H9 (cell line): ENCODE measurements around the gene MEP1A. TPM values are rescaled to one million over a fixed set of nuclear protein-coding genes. Genes with fewer than 3 reads are reported as not detected.

ENCODE experiments used
- DNase-seq: peaks from one replicate; pipeline ENCODE4 v3.0.0-alpha.2; 2017
- H2AFZ ChIP-seq: one replicate; pipeline ENCODE4 v1.6.1; 2013; ENCODE audit warnings: mild to moderate bottlenecking, low read length, control low read depth, moderate library complexity
- H2AK5ac ChIP-seq: 2 replicates; pipeline ENCODE4 v1.6.1; 2013; ENCODE audit warnings: low read length, control low read depth, mixed read lengths; ENCODE audit not compliant: insufficient read length
- H2BK120ac ChIP-seq: one replicate; pipeline ENCODE4 v1.6.1; 2013; ENCODE audit warnings: low read depth, mild to moderate bottlenecking, low read length, control low read depth, inconsistent platforms; ENCODE audit not compliant: poor library complexity, severe bottlenecking
- H2BK12ac ChIP-seq: 2 replicates; pipeline ENCODE4 v1.6.1; 2013; ENCODE audit warnings: low read length, control low read depth, mixed read lengths, low read depth; ENCODE audit not compliant: insufficient read length
- H2BK15ac ChIP-seq: 2 replicates; pipeline ENCODE4 v1.6.1; 2013; ENCODE audit warnings: low read depth, low read length, control low read depth
- H2BK20ac ChIP-seq: one replicate; pipeline ENCODE4 v1.6.1; 2013; ENCODE audit warnings: low read depth, mild to moderate bottlenecking, low read length, control low read depth, inconsistent platforms; ENCODE audit not compliant: poor library complexity, severe bottlenecking
- H2BK5ac ChIP-seq: 2 replicates; pipeline ENCODE4 v1.6.1; 2013; ENCODE audit warnings: low read length, control low read depth, mixed read lengths; ENCODE audit not compliant: insufficient read length
- H3K14ac ChIP-seq: 2 replicates; pipeline ENCODE4 v1.6.1; 2013; ENCODE audit warnings: low read length, control low read depth; ENCODE audit not compliant: insufficient read depth
- H3K18ac ChIP-seq: 2 replicates; pipeline ENCODE4 v1.6.1; 2013; ENCODE audit warnings: low read depth, mild to moderate bottlenecking, mixed read lengths, low read length, control low read depth; ENCODE audit not compliant: insufficient read length
- H3K23ac ChIP-seq: 2 replicates; pipeline ENCODE4 v1.6.1; 2013; ENCODE audit warnings: low read length, control low read depth, mixed read lengths, low read depth; ENCODE audit not compliant: insufficient read length
- H3K23me2 ChIP-seq: 2 replicates; pipeline ENCODE4 v1.6.1; 2013; ENCODE audit warnings: low read depth, mild to moderate bottlenecking, mixed read lengths, low read length, control low read depth; ENCODE audit not compliant: insufficient read length, poor library complexity, severe bottlenecking
- H3K27ac ChIP-seq: 2 replicates; pipeline ENCODE4 v1.5.1; 2013; ENCODE audit warnings: low read length, control low read depth, mixed read lengths, low read depth; ENCODE audit not compliant: insufficient read length
- H3K27me3 ChIP-seq: 2 replicates; pipeline ENCODE4 v1.6.1; 2013; ENCODE audit warnings: low read length, control low read depth, inconsistent platforms; ENCODE audit not compliant: insufficient read depth
- H3K4ac ChIP-seq: 2 replicates; pipeline ENCODE4 v1.6.1; 2013; ENCODE audit warnings: low read depth, mild to moderate bottlenecking, control low read depth, inconsistent platforms, low read length, moderate library complexity
- H3K4me1 ChIP-seq: 2 replicates; pipeline ENCODE4 v1.6.1; 2013; ENCODE audit warnings: low read length, control low read depth, inconsistent platforms; ENCODE audit not compliant: insufficient read depth
- H3K4me2 ChIP-seq: 2 replicates; pipeline ENCODE4 v1.6.1; 2013; ENCODE audit warnings: low read length, control low read depth, mixed read lengths; ENCODE audit not compliant: insufficient read length, insufficient read depth
- H3K56ac ChIP-seq: 2 replicates; pipeline ENCODE4 v1.6.1; 2013; ENCODE audit warnings: low read depth, mild to moderate bottlenecking, mixed read lengths, low read length, control low read depth; ENCODE audit not compliant: insufficient read length
- H3K79me1 ChIP-seq: 2 replicates; pipeline ENCODE4 v1.6.1; 2013; ENCODE audit warnings: low read depth, mild to moderate bottlenecking, moderate library complexity, low read length, control low read depth, inconsistent platforms; ENCODE audit not compliant: insufficient read depth, poor library complexity, severe bottlenecking
- H3K79me2 ChIP-seq: 2 replicates; pipeline ENCODE4 v1.6.1; 2013; ENCODE audit warnings: low read length, control low read depth, inconsistent platforms; ENCODE audit not compliant: insufficient read depth
- H3K9ac ChIP-seq: 2 replicates; pipeline ENCODE4 v1.6.1; 2013; ENCODE audit warnings: low read length, control low read depth, mixed read lengths; ENCODE audit not compliant: insufficient read length; ENCODE audit errors: extremely low read depth
- H3K9me3 ChIP-seq: one replicate; pipeline ENCODE4 v1.6.1; 2013; ENCODE audit warnings: low read depth, low read length, inconsistent platforms; ENCODE audit not compliant: control insufficient read depth
- H3T11ph ChIP-seq: one replicate; pipeline ENCODE4 v1.6.1; 2013; ENCODE audit warnings: mild to moderate bottlenecking, low read length, control low read depth, inconsistent platforms
- H4K20me1 ChIP-seq: one replicate; pipeline ENCODE4 v1.6.1; 2013; ENCODE audit not compliant: control insufficient read depth, insufficient read length, insufficient read depth
- H4K5ac ChIP-seq: 2 replicates; pipeline ENCODE4 v1.6.1; 2013; ENCODE audit warnings: low read depth, mild to moderate bottlenecking, mixed read lengths, low read length, control low read depth; ENCODE audit not compliant: insufficient read length
- H4K8ac ChIP-seq: replicated peaks from 2 replicates; pipeline ENCODE4 v1.6.1; 2013; ENCODE audit warnings: low read length, control low read depth, mixed read lengths, low read depth; ENCODE audit not compliant: insufficient read length
- H4K91ac ChIP-seq: 2 replicates; pipeline ENCODE4 v1.6.1; 2013; ENCODE audit warnings: low read depth, mild to moderate bottlenecking, moderate library complexity, mixed read lengths, low read length, control low read depth; ENCODE audit not compliant: insufficient read length
- H3K27ac Mint-ChIP-seq, 3 experiments: 2 replicates in 2 of 3; 3 replicates in 1 of 3; pipeline ENCODE4 v1.8.0; 2020 to 2021; ENCODE audit warnings: mixed read lengths in 3 of 3, mild to moderate bottlenecking in 1 of 3, moderate library complexity in 1 of 3
- H3K27me3 Mint-ChIP-seq: 2 replicates; pipeline ENCODE4 v1.8.0; 2021; ENCODE audit warnings: low read depth, mild to moderate bottlenecking, moderate library complexity, mixed read lengths
- H3K36me3 Mint-ChIP-seq, 3 experiments: 2 replicates in 2 of 3; 3 replicates in 1 of 3; pipeline ENCODE4 v1.8.0; 2020 to 2021; ENCODE audit warnings: low read depth in 3 of 3, mixed read lengths in 3 of 3; ENCODE audit not compliant: insufficient read depth in 1 of 3
- H3K4me1 Mint-ChIP-seq, 2 experiments: 2 replicates each; pipeline ENCODE4 v1.8.0; 2020; ENCODE audit warnings: mixed read lengths in 2 of 2
- H3K4me3 Mint-ChIP-seq, 2 experiments: 2 replicates in 1 of 2; 3 replicates in 1 of 2; pipeline ENCODE4 v1.8.0; 2020 to 2021; ENCODE audit warnings: mild to moderate bottlenecking in 2 of 2, mixed read lengths in 2 of 2, moderate library complexity in 1 of 2
- H3K9me3 Mint-ChIP-seq, 2 experiments: 2 replicates in 1 of 2; 3 replicates in 1 of 2; pipeline ENCODE4 v1.8.0; 2020; ENCODE audit warnings: mild to moderate bottlenecking in 2 of 2, mixed read lengths in 2 of 2, moderate library complexity in 1 of 2
- WGBS: extraction: QIAGEN DNeasy Blood & Tissue Kit; methylation state at CpG from one replicate; pipeline ENCODE4 v1.1.7; 2013; ENCODE audit warnings: missing lambda C conversion rate, low lambda C conversion rate, mixed read lengths; ENCODE audit not compliant: insufficient read length; ENCODE audit errors: extremely low coverage; 5-methylcytosine and 5-hydroxymethylcytosine counted together
- total RNA-seq: library from RNA; stranded (reverse); gene quantifications from 2 replicates; pipeline ENCODE4 v1.2.1, GENCODE V29; 2021
- TF ChIP-seq, protein P1 (sequence below): fragments of 200-600 bp; sonication (generic); conservative IDR thresholded peaks from 3 replicates; pipeline ENCODE4 v1.8.0; 2021; ENCODE audit warnings: antibody characterized with exemption, mild to moderate bottlenecking

MEP1A gene
- total RNA-seq, 1 experiment from 2014 or later, result not detected

DNA sequence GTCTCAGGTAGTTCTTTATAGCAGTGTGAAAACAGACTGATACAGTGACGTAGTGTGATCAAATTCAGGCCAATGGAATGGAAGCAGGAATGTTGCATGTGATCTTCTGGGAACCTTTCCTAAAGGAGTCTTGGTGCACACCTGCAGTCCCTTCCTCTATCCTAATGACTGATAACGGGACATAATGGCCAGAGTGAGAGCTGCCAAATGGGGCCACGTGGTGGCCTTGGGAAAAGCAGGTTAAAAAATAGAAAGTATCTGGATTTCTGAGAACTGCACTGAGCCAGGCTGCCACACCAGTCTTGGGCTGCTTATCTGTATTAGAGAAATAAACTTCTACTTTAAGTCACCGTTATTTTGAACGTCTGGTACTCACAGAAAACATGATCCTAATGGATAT, 51.9 kb downstream of the MEP1A start:
- no peak overlapping the region for H2BK20ac ChIP-seq
- no peak for DNase-seq
- H4K8ac ChIP-seq, result no peak overlapping the region
- no peak overlapping the region for H2AFZ ChIP-seq
- H3K23ac ChIP-seq, result no peak overlapping the region
- H4K5ac ChIP-seq, result no peak overlapping the region
- H2BK120ac ChIP-seq, result no peak overlapping the region
- TF ChIP-seq, protein P1, sequence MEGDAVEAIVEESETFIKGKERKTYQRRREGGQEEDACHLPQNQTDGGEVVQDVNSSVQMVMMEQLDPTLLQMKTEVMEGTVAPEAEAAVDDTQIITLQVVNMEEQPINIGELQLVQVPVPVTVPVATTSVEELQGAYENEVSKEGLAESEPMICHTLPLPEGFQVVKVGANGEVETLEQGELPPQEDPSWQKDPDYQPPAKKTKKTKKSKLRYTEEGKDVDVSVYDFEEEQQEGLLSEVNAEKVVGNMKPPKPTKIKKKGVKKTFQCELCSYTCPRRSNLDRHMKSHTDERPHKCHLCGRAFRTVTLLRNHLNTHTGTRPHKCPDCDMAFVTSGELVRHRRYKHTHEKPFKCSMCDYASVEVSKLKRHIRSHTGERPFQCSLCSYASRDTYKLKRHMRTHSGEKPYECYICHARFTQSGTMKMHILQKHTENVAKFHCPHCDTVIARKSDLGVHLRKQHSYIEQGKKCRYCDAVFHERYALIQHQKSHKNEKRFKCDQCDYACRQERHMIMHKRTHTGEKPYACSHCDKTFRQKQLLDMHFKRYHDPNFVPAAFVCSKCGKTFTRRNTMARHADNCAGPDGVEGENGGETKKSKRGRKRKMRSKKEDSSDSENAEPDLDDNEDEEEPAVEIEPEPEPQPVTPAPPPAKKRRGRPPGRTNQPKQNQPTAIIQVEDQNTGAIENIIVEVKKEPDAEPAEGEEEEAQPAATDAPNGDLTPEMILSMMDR, result no peak
- Mint-ChIP-seq H3K27ac (no peak overlapping the region), H3K4me1 (peaks cover 9 to 12% of the 10 kb centered on the region in 2 experiments), H3K9me3 (peaks cover 24 to 30% of the 10 kb centered on the region in 2 experiments), H3K36me3 (peaks cover 11 to 21% (median 13%) of the 10 kb centered on the region in 3 experiments), H3K4me3 (no peak overlapping the region), H3K27me3 (peaks cover 16% of the 10 kb centered on the region)
- H4K91ac ChIP-seq, result no peak overlapping the region
- no CpG with 5 or more reads among the region's 5 CpGs for WGBS
- no peak overlapping the region for H2BK5ac ChIP-seq
- H3K56ac ChIP-seq, result no peak overlapping the region
- no peaks in the 10 kb centered on the region for H3K79me1 ChIP-seq
- no peak overlapping the region for H2BK15ac ChIP-seq
- no peak overlapping the region for H3K9ac ChIP-seq
- no peaks in the 10 kb centered on the region for H3K23me2 ChIP-seq
- H3K4me1 ChIP-seq, result no peaks in the 10 kb centered on the region; the same call in 1 of the 2 replicates
- no peak overlapping the region for H2BK12ac ChIP-seq
- no peaks in the 10 kb centered on the region for H4K20me1 ChIP-seq
- no peaks in the 10 kb centered on the region for H3K27me3 ChIP-seq
- no peaks in the 10 kb centered on the region for H3K9me3 ChIP-seq
- H3K4ac ChIP-seq, result no peak overlapping the region
- H3K18ac ChIP-seq, result no peak overlapping the region
- H3K27ac ChIP-seq, result no peak overlapping the region
- no peak overlapping the region for H3K4me2 ChIP-seq
- H3K14ac ChIP-seq, result no peak overlapping the region
- H3K79me2 ChIP-seq, result no peaks in the 10 kb centered on the region
- no peak overlapping the region for H2AK5ac ChIP-seq
- no peak overlapping the region for H3T11ph ChIP-seq
